ENCODE results near the gene ALDH8A1.

The ALDH8A1 gene

GRCh38 chr6:134880487-134881190 is 69.3 kb downstream of the ALDH8A1 start:
- no peaks in the 10 kb centered on the region for H3K27me3 ChIP-seq (ENCODE audit: insufficient read depth, poor library complexity, severe bottlenecking)
- no peak overlapping the region for H3K4me3 ChIP-seq (replicated peaks; ENCODE audit: insufficient read depth, low read length)
- no peak for TF ChIP-seq CTCF (IDR thresholded peaks at IDR 0.05; ENCODE audit: insufficient read depth, low read length)
- TF ChIP-seq, protein P1, sequence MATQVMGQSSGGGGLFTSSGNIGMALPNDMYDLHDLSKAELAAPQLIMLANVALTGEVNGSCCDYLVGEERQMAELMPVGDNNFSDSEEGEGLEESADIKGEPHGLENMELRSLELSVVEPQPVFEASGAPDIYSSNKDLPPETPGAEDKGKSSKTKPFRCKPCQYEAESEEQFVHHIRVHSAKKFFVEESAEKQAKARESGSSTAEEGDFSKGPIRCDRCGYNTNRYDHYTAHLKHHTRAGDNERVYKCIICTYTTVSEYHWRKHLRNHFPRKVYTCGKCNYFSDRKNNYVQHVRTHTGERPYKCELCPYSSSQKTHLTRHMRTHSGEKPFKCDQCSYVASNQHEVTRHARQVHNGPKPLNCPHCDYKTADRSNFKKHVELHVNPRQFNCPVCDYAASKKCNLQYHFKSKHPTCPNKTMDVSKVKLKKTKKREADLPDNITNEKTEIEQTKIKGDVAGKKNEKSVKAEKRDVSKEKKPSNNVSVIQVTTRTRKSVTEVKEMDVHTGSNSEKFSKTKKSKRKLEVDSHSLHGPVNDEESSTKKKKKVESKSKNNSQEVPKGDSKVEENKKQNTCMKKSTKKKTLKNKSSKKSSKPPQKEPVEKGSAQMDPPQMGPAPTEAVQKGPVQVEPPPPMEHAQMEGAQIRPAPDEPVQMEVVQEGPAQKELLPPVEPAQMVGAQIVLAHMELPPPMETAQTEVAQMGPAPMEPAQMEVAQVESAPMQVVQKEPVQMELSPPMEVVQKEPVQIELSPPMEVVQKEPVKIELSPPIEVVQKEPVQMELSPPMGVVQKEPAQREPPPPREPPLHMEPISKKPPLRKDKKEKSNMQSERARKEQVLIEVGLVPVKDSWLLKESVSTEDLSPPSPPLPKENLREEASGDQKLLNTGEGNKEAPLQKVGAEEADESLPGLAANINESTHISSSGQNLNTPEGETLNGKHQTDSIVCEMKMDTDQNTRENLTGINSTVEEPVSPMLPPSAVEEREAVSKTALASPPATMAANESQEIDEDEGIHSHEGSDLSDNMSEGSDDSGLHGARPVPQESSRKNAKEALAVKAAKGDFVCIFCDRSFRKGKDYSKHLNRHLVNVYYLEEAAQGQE (IDR thresholded peaks at IDR 0.05; ENCODE audit: insufficient replicate concordance, low read depth): no peak
- TF ChIP-seq POLR2AphosphoS5 (IDR thresholded peaks at IDR 0.05; ENCODE audit: low read depth): no peak
- no peak for TF ChIP-seq SPI1 (IDR thresholded peaks at IDR 0.05; ENCODE audit: borderline replicate concordance, low read depth)
- TF ChIP-seq GABPA (IDR thresholded peaks at IDR 0.05; ENCODE audit: low read depth): no peak
- H3K27ac ChIP-seq (replicated peaks): no peak overlapping the region
- no peak for DNase-seq (ENCODE audit: low read depth in 1 of 2, low spot score in 1 of 2)

- no peak for DNase-seq (ENCODE audit: low read depth in 1 of 2, low spot score in 1 of 2)
- no peak overlapping the region for H3K4me3 ChIP-seq (replicated peaks; ENCODE audit: insufficient read depth, low read length)
- no peaks in the 10 kb centered on the region for H3K27me3 ChIP-seq (ENCODE audit: insufficient read depth, poor library complexity, severe bottlenecking)
- no peak overlapping the region for H3K27ac ChIP-seq (replicated peaks)
- TF ChIP-seq CTCF (IDR thresholded peaks at IDR 0.05; ENCODE audit: insufficient read depth, low read length) (no peak), SPI1 (IDR thresholded peaks at IDR 0.05; ENCODE audit: borderline replicate concordance, low read depth) (no peak), GABPA (IDR thresholded peaks at IDR 0.05; ENCODE audit: low read depth) (no peak), POLR2AphosphoS5 (IDR thresholded peaks at IDR 0.05; ENCODE audit: low read depth) (no peak)
- TF ChIP-seq, protein P1 (IDR thresholded peaks at IDR 0.05; ENCODE audit: insufficient replicate concordance, low read depth): no peak
Measured at GRCh38 chr6:134878136-134878535, 71.8 kb downstream of the ALDH8A1 start.

DNA sequence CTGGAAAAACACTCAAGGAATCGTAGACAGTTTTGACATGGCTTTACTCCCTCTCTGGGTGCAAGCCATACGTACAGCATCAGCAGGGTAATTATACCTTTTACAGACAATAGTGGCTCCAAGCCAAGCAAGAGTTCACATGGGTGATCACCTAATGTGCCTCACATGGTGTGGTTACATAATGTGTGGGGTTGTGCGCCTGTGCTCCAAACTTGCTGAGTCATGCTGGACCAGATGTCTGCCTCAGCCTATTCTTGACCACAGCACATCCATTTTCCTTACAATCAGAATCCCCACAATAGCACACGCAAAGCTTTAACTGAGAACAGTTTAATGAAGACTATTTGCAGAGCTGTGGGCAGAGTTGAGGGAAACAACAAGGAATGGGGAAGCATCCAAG is 74.5 kb downstream of the ALDH8A1 start:
- Histone ChIP-seq H3K27me3 (ENCODE audit: insufficient read depth, poor library complexity, severe bottlenecking) (no peaks in the 10 kb centered on the region), H3K4me3 (replicated peaks; ENCODE audit: insufficient read depth, low read length) (no peak overlapping the region), H3K27ac (replicated peaks) (no peak overlapping the region)
- DNase-seq (ENCODE audit: low read depth in 1 of 2, low spot score in 1 of 2): peak in 1 of 2 experiments; percentile 6
- TF ChIP-seq POLR2AphosphoS5 (IDR thresholded peaks at IDR 0.05; ENCODE audit: low read depth): no peak
- TF ChIP-seq CTCF (IDR thresholded peaks at IDR 0.05; ENCODE audit: insufficient read depth, low read length): no peak
- TF ChIP-seq, protein P1 (IDR thresholded peaks at IDR 0.05; ENCODE audit: insufficient replicate concordance, low read depth): no peak
- TF ChIP-seq SPI1 (IDR thresholded peaks at IDR 0.05; ENCODE audit: borderline replicate concordance, low read depth): no peak
- no peak for TF ChIP-seq GABPA (IDR thresholded peaks at IDR 0.05; ENCODE audit: low read depth)

Data from HL-60 (cell line).